ENCODE data around the gene DPYD. TPM values are rescaled to one million over a fixed set of nuclear protein-coding genes. Genes with fewer than 3 reads are reported as not detected.

Gene DPYD
- total RNA-seq, 2 experiments from 2014 or later, result 62.9 to 63.5 TPM

- H3K4me1 Mint-ChIP-seq, result no peaks in the 10 kb centered on the region
- no peaks in the 10 kb centered on the region for H3K9me3 Mint-ChIP-seq
- peaks cover 3% of the 10 kb centered on the region for H3K36me3 Mint-ChIP-seq (ENCODE audit: low read depth)
- no peaks in the 10 kb centered on the region for H3K27me3 Mint-ChIP-seq
- POLR2A ChIA-PET, result no interaction called here
- H3K27ac Mint-ChIP-seq, result no peak overlapping the region
- DNase-seq, result no peak
- CTCF ChIA-PET, result interaction anchor here (0.5 kb wide), 1 partner anchor 94 kb away, joined by 3 read pairs; no protein-coding TSS in a partner anchor
- no peak overlapping the region for H3K4me3 Mint-ChIP-seq
Measured at GRCh38 chr1:97298966-97299365, 621.9 kb downstream of the DPYD start.

GRCh38 chr1:97297611-97298010 lies 623.2 kb downstream of the DPYD start:
- ChIA-PET POLR2A (no interaction called here), CTCF (interaction anchor here (0.5 kb wide), 1 partner anchor 127 kb away, joined by 3 read pairs; no protein-coding TSS in a partner anchor)
- no peak for DNase-seq
- no peaks in the 10 kb centered on the region for H3K27me3 Mint-ChIP-seq
- no peak overlapping the region for H3K4me3 Mint-ChIP-seq
- H3K27ac Mint-ChIP-seq, result no peak overlapping the region
- no peaks in the 10 kb centered on the region for H3K9me3 Mint-ChIP-seq
- no peaks in the 10 kb centered on the region for H3K4me1 Mint-ChIP-seq
- H3K36me3 Mint-ChIP-seq (ENCODE audit: low read depth), result peaks cover 3% of the 10 kb centered on the region

GRCh38 chr1:97281962-97282361 lies 638.9 kb downstream of the DPYD start:
- peaks cover 5% of the 10 kb centered on the region for H3K9me3 Mint-ChIP-seq
- POLR2A ChIA-PET, result no interaction called here
- DNase-seq, result no peak
- no peak overlapping the region for H3K27ac Mint-ChIP-seq
- H3K27me3 Mint-ChIP-seq, result no peaks in the 10 kb centered on the region
- no peak overlapping the region for H3K4me3 Mint-ChIP-seq
- peaks cover 8% of the 10 kb centered on the region for H3K36me3 Mint-ChIP-seq (ENCODE audit: low read depth)
- H3K4me1 Mint-ChIP-seq, result peaks cover 3% of the 10 kb centered on the region
- CTCF ChIA-PET, result no interaction called here

- DNase-seq, result no peak
- no peak overlapping the region for H3K27ac Mint-ChIP-seq
- POLR2A ChIA-PET, result no interaction called here
- H3K4me1 Mint-ChIP-seq, result peaks cover 3% of the 10 kb centered on the region
- no peaks in the 10 kb centered on the region for H3K27me3 Mint-ChIP-seq
- peaks cover 12% of the 10 kb centered on the region for H3K36me3 Mint-ChIP-seq (ENCODE audit: low read depth)
- CTCF ChIA-PET, result no interaction called here
- H3K9me3 Mint-ChIP-seq, result peaks cover 2% of the 10 kb centered on the region
- H3K4me3 Mint-ChIP-seq, result no peak overlapping the region
Measured at GRCh38 chr1:97277891-97278654, 642.8 kb downstream of the DPYD start.

GRCh38 chr1:97271916-97272788 lies 648.7 kb downstream of the DPYD start:
- H3K4me3 Mint-ChIP-seq, result no peak overlapping the region
- H3K9me3 Mint-ChIP-seq, result peaks cover 9% of the 10 kb centered on the region
- ChIA-PET CTCF (no interaction called here), POLR2A (no interaction called here)
- H3K27ac Mint-ChIP-seq, result no peak overlapping the region
- no peaks in the 10 kb centered on the region for H3K27me3 Mint-ChIP-seq
- DNase-seq, result no peak
- H3K4me1 Mint-ChIP-seq, result no peaks in the 10 kb centered on the region
- H3K36me3 Mint-ChIP-seq (ENCODE audit: low read depth), result peaks cover 8% of the 10 kb centered on the region

GRCh38 chr1:97270508-97271307 lies 650.1 kb downstream of the DPYD start:
- no peaks in the 10 kb centered on the region for H3K4me1 Mint-ChIP-seq
- no peak for DNase-seq
- H3K9me3 Mint-ChIP-seq, result peaks cover 6% of the 10 kb centered on the region
- H3K4me3 Mint-ChIP-seq, result no peak overlapping the region
- H3K36me3 Mint-ChIP-seq (ENCODE audit: low read depth), result no peaks in the 10 kb centered on the region
- CTCF ChIA-PET, result no interaction called here
- POLR2A ChIA-PET, result no interaction called here
- no peaks in the 10 kb centered on the region for H3K27me3 Mint-ChIP-seq
- H3K27ac Mint-ChIP-seq, result no peak overlapping the region

GRCh38 chr1:97265630-97266029 lies 655.2 kb downstream of the DPYD start:
- POLR2A ChIA-PET, result no interaction called here
- H3K4me3 Mint-ChIP-seq, result no peak overlapping the region
- peaks cover 6% of the 10 kb centered on the region for H3K9me3 Mint-ChIP-seq
- CTCF ChIA-PET, result no interaction called here
- H3K27ac Mint-ChIP-seq, result no peak overlapping the region
- no peak for DNase-seq
- H3K4me1 Mint-ChIP-seq, result no peaks in the 10 kb centered on the region
- no peaks in the 10 kb centered on the region for H3K27me3 Mint-ChIP-seq
- H3K36me3 Mint-ChIP-seq (ENCODE audit: low read depth), result no peaks in the 10 kb centered on the region

GRCh38 chr1:97262842-97263241 lies 658.0 kb downstream of the DPYD start:
- Mint-ChIP-seq H3K4me1 (no peaks in the 10 kb centered on the region), H3K9me3 (no peaks in the 10 kb centered on the region), H3K4me3 (no peak overlapping the region), H3K36me3 (ENCODE audit: low read depth) (no peaks in the 10 kb centered on the region), H3K27me3 (no peaks in the 10 kb centered on the region), H3K27ac (no peak overlapping the region)
- no peak for DNase-seq
- POLR2A ChIA-PET, result no interaction called here
- CTCF ChIA-PET, result no interaction called here

- Mint-ChIP-seq H3K4me1 (no peaks in the 10 kb centered on the region), H3K36me3 (ENCODE audit: low read depth) (no peaks in the 10 kb centered on the region), H3K27ac (no peak overlapping the region), H3K27me3 (no peaks in the 10 kb centered on the region), H3K4me3 (no peak overlapping the region), H3K9me3 (no peaks in the 10 kb centered on the region)
- ChIA-PET CTCF (no interaction called here), POLR2A (no interaction called here)
- DNase-seq, result no peak
Measured at GRCh38 chr1:97258597-97258996, 662.2 kb downstream of the DPYD start.

- DNase-seq, result no peak
- H3K9me3 Mint-ChIP-seq, result no peaks in the 10 kb centered on the region
- ChIA-PET POLR2A (no interaction called here), CTCF (no interaction called here)
- H3K4me1 Mint-ChIP-seq, result no peaks in the 10 kb centered on the region
- H3K27me3 Mint-ChIP-seq, result no peaks in the 10 kb centered on the region
- peaks cover 4% of the 10 kb centered on the region for H3K36me3 Mint-ChIP-seq (ENCODE audit: low read depth)
- no peak overlapping the region for H3K27ac Mint-ChIP-seq
- H3K4me3 Mint-ChIP-seq, result no peak overlapping the region
Measured at GRCh38 chr1:97254731-97255463, 665.9 kb downstream of the DPYD start.

- Mint-ChIP-seq H3K4me3 (no peak overlapping the region), H3K36me3 (ENCODE audit: low read depth) (peaks cover 10% of the 10 kb centered on the region), H3K27me3 (no peaks in the 10 kb centered on the region), H3K27ac (no peak overlapping the region), H3K9me3 (peaks cover 4% of the 10 kb centered on the region), H3K4me1 (no peaks in the 10 kb centered on the region)
- DNase-seq, result no peak
- CTCF ChIA-PET, result no interaction called here
- POLR2A ChIA-PET, result no interaction called here
Measured at GRCh38 chr1:97252925-97253324, 667.9 kb downstream of the DPYD start.

- Mint-ChIP-seq H3K9me3 (peaks cover 4% of the 10 kb centered on the region), H3K27ac (no peak overlapping the region)
- CTCF ChIA-PET, result no interaction called here
Measured at GRCh38 chr1:97252076-97252475, 668.8 kb downstream of the DPYD start.

More at GRCh38 chr1:97252076-97252475, 668.8 kb downstream of the DPYD start:
- no peak for DNase-seq
- POLR2A ChIA-PET, result no interaction called here
- H3K36me3 Mint-ChIP-seq (ENCODE audit: low read depth), result peaks cover 10% of the 10 kb centered on the region
- H3K4me3 Mint-ChIP-seq, result no peak overlapping the region
- H3K27me3 Mint-ChIP-seq, result no peaks in the 10 kb centered on the region
- no peaks in the 10 kb centered on the region for H3K4me1 Mint-ChIP-seq

Data from activated CD4-positive, alpha-beta T cell treated with anti-CD3 and anti-CD28 coated beads, Interleukin-2, amount 10 ng/mL, durations not matched to agents 7 days and 5 days (primary cell).